WTC11 (cell line): ENCODE results near the gene SCD5. TPM values are rescaled to one million over a fixed set of nuclear protein-coding genes. Genes with fewer than 3 reads are reported as not detected.

Experiments
- ATAC-seq: fragments of 200-7000 bp; cut with Tn5 transposase; 2 replicates; pipeline ENCODE4 v1.10.0; 2021; ENCODE audit warnings: mild to moderate bottlenecking, moderate library complexity
- CTCF ChIA-PET: fragments of 300-600 bp; sonication (Branson Sonifier 250); formaldehyde crosslinking; loops from one replicate; lab custom pipeline; 2021; ENCODE audit warnings: antibody characterized with exemption; lab: Charles Lee
- POLR2A ChIA-PET: fragments of 350-600 bp; sonication (Branson Sonifier 250); formaldehyde crosslinking; loops from one replicate; lab custom pipeline; 2021; ENCODE audit warnings: antibody characterized with exemption; lab: Charles Lee
- DNase-seq: peaks from one replicate; pipeline ENCODE4 v3.0.0; 2021; ENCODE audit warnings: low spot score
- H3K27ac Mint-ChIP-seq: 2 replicates; pipeline ENCODE4 v1.8.0; 2021; ENCODE audit warnings: mixed read lengths
- H3K27me3 Mint-ChIP-seq: 2 replicates; pipeline ENCODE4 v1.8.0; 2021; ENCODE audit warnings: low read depth, mild to moderate bottlenecking, moderate library complexity, mixed read lengths
- H3K36me3 Mint-ChIP-seq: 2 replicates; pipeline ENCODE4 v1.8.0; 2021; ENCODE audit warnings: mixed read lengths
- H3K4me1 Mint-ChIP-seq: 2 replicates; pipeline ENCODE4 v1.8.0; 2022; ENCODE audit warnings: mixed read lengths
- H3K4me3 Mint-ChIP-seq: 2 replicates; pipeline ENCODE4 v1.8.0; 2021; ENCODE audit warnings: mild to moderate bottlenecking, moderate library complexity, mixed read lengths
- H3K9me3 Mint-ChIP-seq: 2 replicates; pipeline ENCODE4 v1.8.0; 2021; ENCODE audit warnings: mixed read lengths
- ATF1 ChIP-seq: sonication (generic); formaldehyde crosslinking; IDR thresholded peaks from 2 replicates; pipeline ENCODE4 v1.8.1; 2023; ENCODE audit warnings: mild to moderate bottlenecking, moderate library complexity, missing genetic modification reagents
- HMGXB4 ChIP-seq: sonication (generic); formaldehyde crosslinking; IDR thresholded peaks from 2 replicates; pipeline ENCODE4 v1.8.1; 2023; ENCODE audit warnings: mild to moderate bottlenecking, moderate library complexity, missing genetic modification reagents
- MAX ChIP-seq: sonication (generic); formaldehyde crosslinking; IDR thresholded peaks from 2 replicates; pipeline ENCODE4 v1.8.0; 2022; ENCODE audit warnings: mild to moderate bottlenecking, missing genetic modification reagents
- NR3C1 ChIP-seq: sonication (generic); formaldehyde crosslinking; conservative IDR thresholded peaks from 2 replicates; pipeline ENCODE4 v1.8.1; 2023; ENCODE audit warnings: low read depth, mild to moderate bottlenecking, missing genetic modification reagents
- PRDM15 ChIP-seq: sonication (generic); formaldehyde crosslinking; IDR thresholded peaks from 2 replicates; pipeline ENCODE4 v1.8.0; 2022; ENCODE audit warnings: missing genetic modification reagents
- ZNF121 ChIP-seq: sonication (generic); formaldehyde crosslinking; IDR thresholded peaks from 2 replicates; pipeline ENCODE4 v1.8.0; 2023; ENCODE audit warnings: missing genetic modification reagents
- ZNF317 ChIP-seq: sonication (generic); formaldehyde crosslinking; IDR thresholded peaks from 2 replicates; pipeline ENCODE4 v1.8.1; 2023; ENCODE audit warnings: low read depth, mild to moderate bottlenecking, moderate library complexity, missing genetic modification reagents, borderline replicate concordance
- total RNA-seq: library from RNA; stranded (reverse); gene quantifications from 3 replicates; pipeline ENCODE4 v1.2.3, GENCODE V29; 2021
- TF ChIP-seq, protein P1 (sequence below): fragments of 250-450 bp; sonication (Bioruptor Pico); conservative IDR thresholded peaks from 2 replicates; pipeline ENCODE4 v1.9.0; 2021; ENCODE audit warnings: mild to moderate bottlenecking
- TF ChIP-seq, protein P2 (sequence below): sonication (generic); formaldehyde crosslinking; IDR thresholded peaks from 2 replicates; pipeline ENCODE4 v1.8.1; 2023; ENCODE audit warnings: mild to moderate bottlenecking, missing genetic modification reagents, moderate library complexity

SCD5 gene
- total RNA-seq, 1 experiment from 2014 or later: 6.3 TPM

GRCh38 chr4:82765134-82765533, 33.5 kb downstream of the SCD5 start:
- peaks cover 4% of the 10 kb centered on the region; the same call in 1 of the 2 replicates for H3K27me3 Mint-ChIP-seq
- H3K9me3 Mint-ChIP-seq: peaks cover 23% of the 10 kb centered on the region
- no peaks in the 10 kb centered on the region for H3K4me1 Mint-ChIP-seq
- peaks cover 12% of the 10 kb centered on the region for H3K36me3 Mint-ChIP-seq
- ATAC-seq (no peak), DNase-seq (no peak)
- TF ChIP-seq ZNF317 (CRISPR knock-in tag): peak; percentile 95
- TF ChIP-seq NR3C1 (CRISPR knock-in tag): no peak
- H3K4me3 Mint-ChIP-seq: no peak overlapping the region
- ChIA-PET POLR2A (no interaction called here), CTCF (no interaction called here)
- no peak overlapping the region for H3K27ac Mint-ChIP-seq

- peaks cover 14% of the 10 kb centered on the region for H3K9me3 Mint-ChIP-seq
- ATAC-seq (no peak), DNase-seq (no peak)
- peaks cover 8% of the 10 kb centered on the region for H3K36me3 Mint-ChIP-seq
- TF ChIP-seq, protein P1, sequence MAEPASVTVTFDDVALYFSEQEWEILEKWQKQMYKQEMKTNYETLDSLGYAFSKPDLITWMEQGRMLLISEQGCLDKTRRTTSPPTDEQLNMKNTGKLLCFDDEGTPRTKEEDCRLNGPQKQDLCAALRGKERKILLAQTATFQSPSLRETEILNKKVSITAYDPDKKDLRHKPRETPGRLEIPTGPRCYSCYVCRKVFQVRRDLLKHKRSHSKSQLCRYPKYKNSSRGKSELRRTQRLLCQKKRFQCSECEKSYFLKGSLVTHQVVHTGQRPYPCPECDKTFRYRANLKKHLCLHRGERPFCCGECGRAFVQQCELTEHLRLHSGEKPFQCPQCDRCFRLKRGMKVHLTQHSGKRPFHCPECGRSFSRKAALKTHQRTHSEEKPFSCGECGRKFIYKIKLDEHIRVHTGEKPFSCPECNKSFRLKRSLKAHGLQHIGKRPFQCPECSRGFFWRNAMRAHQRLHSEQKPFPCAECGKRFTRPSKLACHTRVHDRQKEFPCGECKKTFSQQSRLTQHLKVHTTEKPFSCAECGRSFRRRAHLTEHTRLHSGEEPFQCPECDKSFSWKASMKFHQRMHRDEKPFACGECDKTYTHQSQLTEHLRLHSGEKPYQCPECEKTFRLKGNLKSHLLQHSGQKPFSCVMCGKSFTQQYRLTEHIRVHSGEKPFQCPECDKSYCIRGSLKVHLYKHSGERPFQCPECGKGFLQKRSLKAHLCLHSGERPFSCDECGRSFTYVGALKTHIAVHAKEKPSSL (CRISPR knock-in tag): no peak
- no peak for TF ChIP-seq ATF1 (CRISPR knock-in tag)
- TF ChIP-seq PRDM15 (CRISPR knock-in tag): no peak
- TF ChIP-seq MAX (CRISPR knock-in tag): no peak
- no peak for TF ChIP-seq HMGXB4 (CRISPR knock-in tag)
- TF ChIP-seq ZNF121 (CRISPR knock-in tag): no peak
- no peak overlapping the region for H3K27ac Mint-ChIP-seq
- H3K4me1 Mint-ChIP-seq: peaks cover 7% of the 10 kb centered on the region
- no peak overlapping the region for H3K4me3 Mint-ChIP-seq
- POLR2A ChIA-PET: no interaction called here
- CTCF ChIA-PET: interaction anchor here (1.0 kb wide), 1 partner anchor 299 kb away, joined by 4 read pairs; no protein-coding TSS in a partner anchor
- H3K27me3 Mint-ChIP-seq: peaks cover under 1% of the 10 kb centered on the region; the same call in 1 of the 2 replicates
Measured at GRCh38 chr4:82761229-82761628, 37.4 kb downstream of the SCD5 start.

DNA sequence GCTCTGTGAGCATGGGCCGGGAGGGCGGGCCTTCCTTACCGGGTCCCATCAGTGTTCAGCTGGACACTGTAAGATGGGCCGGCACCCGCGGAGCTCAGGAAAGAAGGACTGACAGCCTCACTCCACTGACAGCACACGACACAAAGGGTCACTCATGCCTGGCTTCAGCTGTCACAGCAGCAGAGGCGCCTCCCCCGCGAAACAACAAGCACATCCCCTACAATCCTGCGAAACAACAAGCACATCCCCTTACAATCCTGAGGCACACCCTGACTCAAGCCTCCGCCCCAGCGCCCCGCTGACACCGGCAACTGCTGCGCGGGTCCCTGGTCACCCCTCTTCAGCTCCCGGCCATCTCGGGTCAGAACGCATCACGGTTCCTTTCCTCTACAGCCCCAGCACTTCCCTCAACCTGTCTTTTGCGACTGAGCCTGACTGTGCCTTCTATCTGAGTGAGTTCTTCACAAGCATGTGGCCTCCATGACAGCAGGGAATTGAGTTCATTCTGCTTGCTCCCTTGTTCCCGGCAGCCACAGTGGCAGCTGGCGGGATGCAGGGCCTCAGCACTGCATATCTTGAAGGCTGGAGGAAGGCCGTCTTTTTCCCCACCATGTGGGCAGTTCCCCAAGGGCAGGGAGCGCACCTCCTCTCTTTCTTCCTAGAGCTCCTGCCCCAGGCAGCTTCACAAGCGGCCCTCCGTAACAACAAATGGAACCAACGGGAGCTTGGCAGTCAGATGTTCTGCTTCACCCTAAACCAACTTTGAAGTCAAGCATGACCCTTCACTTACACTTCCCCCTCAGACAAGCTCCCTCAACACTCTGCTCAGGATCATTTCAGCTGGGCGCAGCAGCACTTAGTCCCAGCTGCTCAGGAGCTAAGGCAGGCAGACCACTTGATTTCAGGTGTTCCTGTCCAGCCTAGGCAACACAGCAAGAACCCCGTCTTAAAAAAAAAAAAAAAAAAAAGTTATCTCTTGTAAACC, 39.6 kb downstream of the SCD5 start:
- TF ChIP-seq, protein P2, sequence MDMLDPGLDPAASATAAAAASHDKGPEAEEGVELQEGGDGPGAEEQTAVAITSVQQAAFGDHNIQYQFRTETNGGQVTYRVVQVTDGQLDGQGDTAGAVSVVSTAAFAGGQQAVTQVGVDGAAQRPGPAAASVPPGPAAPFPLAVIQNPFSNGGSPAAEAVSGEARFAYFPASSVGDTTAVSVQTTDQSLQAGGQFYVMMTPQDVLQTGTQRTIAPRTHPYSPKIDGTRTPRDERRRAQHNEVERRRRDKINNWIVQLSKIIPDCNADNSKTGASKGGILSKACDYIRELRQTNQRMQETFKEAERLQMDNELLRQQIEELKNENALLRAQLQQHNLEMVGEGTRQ (CRISPR knock-in tag): no peak
- ChIA-PET CTCF (interaction anchor here (1.4 to 1.6 kb wide), 2 partner anchors 17 to 19 kb away, joined by 7 to 11 read pairs; no protein-coding TSS in a partner anchor), POLR2A (interaction anchor here (0.6 kb wide), 1 partner anchor 1659 kb away, joined by 3 read pairs; no protein-coding TSS in a partner anchor)
- Mint-ChIP-seq H3K27me3 (no peaks in the 10 kb centered on the region; the same call in 1 of the 2 replicates), H3K27ac (no peak overlapping the region), H3K4me1 (peaks cover 8% of the 10 kb centered on the region), H3K9me3 (no peaks in the 10 kb centered on the region), H3K4me3 (no peak overlapping the region), H3K36me3 (no peaks in the 10 kb centered on the region)
- DNase-seq (no peak), ATAC-seq (peak; percentile 70)
